GM19438 (cell line): ENCODE results near the gene LMTK2.
"Not testable (repeated sequence)": the region's sequence is repeated elsewhere in the genome, so short reads cannot be mapped to it uniquely, and the experiment has no call there.

Source experiments
- ATAC-seq: cut with Tn5 transposase; IDR thresholded peaks from one replicate; pipeline ENCODE4 v1.9.1; 2021; ENCODE audit warnings: low read depth; ENCODE audit not compliant: unreplicated experiment

LMTK2 gene

GRCh38 chr7:98215561-98216495 lies 109.2 kb downstream of the LMTK2 start:
- ATAC-seq = no peak

- ATAC-seq = no peak
These were observed 110.4 kb downstream of the LMTK2 start for GRCh38 chr7:98216941-98217622.

- no peak for ATAC-seq
These were observed 111.2 kb downstream of the LMTK2 start for GRCh38 chr7:98217623-98218582.

GRCh38 chr7:98219382-98219781 lies 112.7 kb downstream of the LMTK2 start:
- ATAC-seq = not testable (repeated sequence)

- no peak for ATAC-seq
These were observed 115.2 kb downstream of the LMTK2 start for GRCh38 chr7:98221611-98222532.

- ATAC-seq = no peak
These were observed 116.0 kb downstream of the LMTK2 start for GRCh38 chr7:98222533-98223195.

- no peak for ATAC-seq
These were observed 116.8 kb downstream of the LMTK2 start for GRCh38 chr7:98223351-98223897.

GRCh38 chr7:98223898-98224700 lies 117.4 kb downstream of the LMTK2 start:
- no peak for ATAC-seq

GRCh38 chr7:98224701-98225181 lies 118.1 kb downstream of the LMTK2 start:
- ATAC-seq = no peak

- no peak for ATAC-seq
These were observed 119.4 kb downstream of the LMTK2 start for GRCh38 chr7:98225913-98226614.

- no peak for ATAC-seq
These were observed 121.3 kb downstream of the LMTK2 start for GRCh38 chr7:98227939-98228338.

GRCh38 chr7:98228801-98229200 lies 122.1 kb downstream of the LMTK2 start:
- no peak for ATAC-seq

GRCh38 chr7:98229441-98229840 lies 122.8 kb downstream of the LMTK2 start:
- ATAC-seq = no peak

- no peak for ATAC-seq
These were observed 123.5 kb downstream of the LMTK2 start for GRCh38 chr7:98229991-98230745.

- ATAC-seq = no peak
These were observed 124.2 kb downstream of the LMTK2 start for GRCh38 chr7:98230746-98231471.
